ENCODE results near the gene EGR2.

EGR2 gene

GRCh38 chr10:62817766-62818425, 1.7 kb upstream of the EGR2 start:
- DNase-seq: peak; percentile 33
- in situ Hi-C loops (cut with HindIII; ENCODE audit: low pct_ligation_motif_present, low sequenced_read_pairs): loop anchor here (25.0 kb wide), 1 partner anchor 206 kb away; no protein-coding TSS in a partner anchor
- Histone ChIP-seq H3K36me3 (replicated peaks) (no peaks in the 10 kb centered on the region), H3K27ac (no peak overlapping the region), H3K27me3 (replicated peaks) (peaks cover 32% of the 10 kb centered on the region), H3K4me3 (ENCODE audit: low read depth, low read length) (peak overlapping the region; percentile 62)
- peak; percentile 64 for TF ChIP-seq CTCF (IDR thresholded peaks at IDR 0.05; ENCODE audit: low read depth, low read length, missing control alignments)

GRCh38 chr10:62817121-62817765, 1.1 kb upstream of the EGR2 start:
- Histone ChIP-seq H3K27me3 (replicated peaks) (peaks cover 32% of the 10 kb centered on the region), H3K36me3 (replicated peaks) (no peaks in the 10 kb centered on the region), H3K27ac (peak overlapping the region; percentile 14), H3K4me3 (ENCODE audit: low read depth, low read length) (peak overlapping the region; percentile 62)
- in situ Hi-C loops (cut with HindIII; ENCODE audit: low pct_ligation_motif_present, low sequenced_read_pairs): loop anchor here (25.0 kb wide), 1 partner anchor 205 kb away; no protein-coding TSS in a partner anchor
- DNase-seq: no peak
- no peak for TF ChIP-seq CTCF (IDR thresholded peaks at IDR 0.05; ENCODE audit: low read depth, low read length, missing control alignments)

GRCh38 chr10:62816076-62816330, 163 bp downstream of the EGR2 start:
- no peaks in the 10 kb centered on the region for H3K36me3 ChIP-seq (replicated peaks)
- no peak overlapping the region for H3K27ac ChIP-seq

GRCh38 chr10:62815381-62816075, 638 bp downstream of the EGR2 start:
- in situ Hi-C loops (cut with HindIII; ENCODE audit: low pct_ligation_motif_present, low sequenced_read_pairs): loop anchor here (25.0 kb wide), 1 partner anchor 203 kb away; no protein-coding TSS in a partner anchor

More at GRCh38 chr10:62816076-62816330, 163 bp downstream of the EGR2 start:
- Histone ChIP-seq H3K27me3 (replicated peaks) (peaks cover 32% of the 10 kb centered on the region), H3K4me3 (ENCODE audit: low read depth, low read length) (peak overlapping the region; percentile 62)
- in situ Hi-C loops (cut with HindIII; ENCODE audit: low pct_ligation_motif_present, low sequenced_read_pairs): loop anchor here (25.0 kb wide), 1 partner anchor 204 kb away; no protein-coding TSS in a partner anchor
- no peak for DNase-seq
- TF ChIP-seq CTCF (IDR thresholded peaks at IDR 0.05; ENCODE audit: low read depth, low read length, missing control alignments): no peak

GRCh38 chr10:62814756-62815380, 1.3 kb downstream of the EGR2 start:
- no peak for DNase-seq
- TF ChIP-seq CTCF (IDR thresholded peaks at IDR 0.05; ENCODE audit: low read depth, low read length, missing control alignments): no peak
- Histone ChIP-seq H3K36me3 (replicated peaks) (no peaks in the 10 kb centered on the region), H3K27ac (no peak overlapping the region), H3K4me3 (ENCODE audit: low read depth, low read length) (peak overlapping the region; percentile 62), H3K27me3 (replicated peaks) (peaks cover 32% of the 10 kb centered on the region)
- in situ Hi-C loops (cut with HindIII; ENCODE audit: low pct_ligation_motif_present, low sequenced_read_pairs): loop anchor here (25.0 kb wide), 1 partner anchor 203 kb away; no protein-coding TSS in a partner anchor

More at GRCh38 chr10:62815381-62816075, 638 bp downstream of the EGR2 start:
- Histone ChIP-seq H3K4me3 (ENCODE audit: low read depth, low read length) (peak overlapping the region; percentile 62), H3K27ac (no peak overlapping the region), H3K36me3 (replicated peaks) (no peaks in the 10 kb centered on the region), H3K27me3 (replicated peaks) (peaks cover 32% of the 10 kb centered on the region)
- DNase-seq: no peak
- TF ChIP-seq CTCF (IDR thresholded peaks at IDR 0.05; ENCODE audit: low read depth, low read length, missing control alignments): no peak
